Vagina (tissue), 2 donors: ENCODE data around the gene RNF166.

Source experiments
- POLR2A ChIP-seq, 2 donors: fragments of 450-650 bp; IDR thresholded peaks; one replicate each; pipeline ENCODE4 v1.6.1; 2017; ENCODE audit warnings: antibody characterized with exemption in 2 of 2, mild to moderate bottlenecking in 2 of 2, moderate library complexity in 2 of 2
- TF ChIP-seq, protein P1 (sequence below), 3 experiments: fragments of 450-650 bp in 2 of 3; fragments of 200-600 bp in 1 of 3; sonication (generic) in 1 of 3; IDR thresholded peaks; one replicate each; pipeline ENCODE4 v1.5.1; 2017 to 2019; ENCODE audit warnings: antibody characterized with exemption in 3 of 3, mild to moderate bottlenecking in 2 of 3, moderate library complexity in 2 of 3

GRCh38 chr16:88647178-88648070 lies 58.8 kb downstream of the RNF166 start:
- TF ChIP-seq POLR2A (IDR thresholded peaks at IDR 0.05): no peak
- TF ChIP-seq, protein P1, sequence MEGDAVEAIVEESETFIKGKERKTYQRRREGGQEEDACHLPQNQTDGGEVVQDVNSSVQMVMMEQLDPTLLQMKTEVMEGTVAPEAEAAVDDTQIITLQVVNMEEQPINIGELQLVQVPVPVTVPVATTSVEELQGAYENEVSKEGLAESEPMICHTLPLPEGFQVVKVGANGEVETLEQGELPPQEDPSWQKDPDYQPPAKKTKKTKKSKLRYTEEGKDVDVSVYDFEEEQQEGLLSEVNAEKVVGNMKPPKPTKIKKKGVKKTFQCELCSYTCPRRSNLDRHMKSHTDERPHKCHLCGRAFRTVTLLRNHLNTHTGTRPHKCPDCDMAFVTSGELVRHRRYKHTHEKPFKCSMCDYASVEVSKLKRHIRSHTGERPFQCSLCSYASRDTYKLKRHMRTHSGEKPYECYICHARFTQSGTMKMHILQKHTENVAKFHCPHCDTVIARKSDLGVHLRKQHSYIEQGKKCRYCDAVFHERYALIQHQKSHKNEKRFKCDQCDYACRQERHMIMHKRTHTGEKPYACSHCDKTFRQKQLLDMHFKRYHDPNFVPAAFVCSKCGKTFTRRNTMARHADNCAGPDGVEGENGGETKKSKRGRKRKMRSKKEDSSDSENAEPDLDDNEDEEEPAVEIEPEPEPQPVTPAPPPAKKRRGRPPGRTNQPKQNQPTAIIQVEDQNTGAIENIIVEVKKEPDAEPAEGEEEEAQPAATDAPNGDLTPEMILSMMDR (IDR thresholded peaks at IDR 0.05): no peak
